Left ventricle myocardium inferior (tissue), 1 donor: ENCODE measurements around the gene CPEB1. TPM values are rescaled to one million over a fixed set of nuclear protein-coding genes. Genes with fewer than 3 reads are reported as not detected.

Experiments
- DNase-seq: peaks from one replicate; pipeline ENCODE4 v3.0.0-alpha.2; 2020
- H3K27ac ChIP-seq: fragments of 200-600 bp; replicated peaks from 2 replicates; pipeline ENCODE4 v1.8.0; 2021
- H3K27me3 ChIP-seq: fragments of 200-600 bp; 2 replicates; pipeline ENCODE4 v1.8.0; 2021; ENCODE audit warnings: low read depth
- H3K36me3 ChIP-seq: fragments of 200-600 bp; 2 replicates; pipeline ENCODE4 v1.8.0; 2021
- H3K4me1 ChIP-seq: fragments of 200-600 bp; 2 replicates; pipeline ENCODE4 v1.8.0; 2021
- H3K4me3 ChIP-seq: fragments of 200-600 bp; 2 replicates; pipeline ENCODE4 v1.8.0; 2021; ENCODE audit warnings: mild to moderate bottlenecking, moderate library complexity
- H3K9me3 ChIP-seq: fragments of 200-600 bp; replicated peaks from 2 replicates; pipeline ENCODE4 v1.8.0; 2021
- intact Hi-C: fragments of 100-400 bp; cut with micrococcal nuclease; formaldehyde crosslinking; loops from one replicate; pipeline ENCODE4 v1.11.0; 2022
- total RNA-seq: library from RNA; stranded (reverse); fragmentation: NEBNext Ultra II Directional; extraction: Animal tissue kit (Norgen Biotek cat#: 25700); gene quantifications from one replicate; pipeline ENCODE4 v1.2.1, GENCODE V29; 2021
- TF ChIP-seq, protein P1 (sequence below): fragments of 200-600 bp; IDR thresholded peaks from 2 replicates; pipeline ENCODE4 v1.8.0; 2021; ENCODE audit warnings: antibody characterized with exemption, mild to moderate bottlenecking, borderline replicate concordance
- donor health status: DM: no; HTN: yes; CAD: no; lungs with severe emphysema.

The CPEB1 gene
- total RNA-seq, 1 donor from 2014 or later = 1.6 TPM

DNA sequence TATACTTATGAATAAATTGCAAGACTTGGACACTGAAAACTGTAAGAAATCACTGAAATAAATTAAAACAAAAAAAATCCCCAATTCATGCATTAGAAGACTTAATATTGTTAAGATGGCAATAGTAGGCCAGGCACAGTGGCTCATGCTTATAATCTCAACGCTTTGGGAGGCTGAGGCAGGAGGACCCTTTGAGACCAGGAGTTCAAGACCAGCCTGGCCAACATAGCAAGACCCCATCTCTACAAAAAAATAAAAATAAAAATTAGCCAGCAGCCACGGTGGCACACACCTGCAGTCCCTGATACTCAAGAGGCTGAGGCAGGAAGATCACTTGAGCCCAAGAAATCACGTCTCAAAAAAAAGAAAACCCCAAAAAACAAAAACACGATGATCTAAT is 35.8 kb downstream of the CPEB1 start:
- intact Hi-C loops = no loop called here
- Histone ChIP-seq H3K27ac (no peak overlapping the region), H3K27me3 (no peaks in the 10 kb centered on the region), H3K36me3 (no peaks in the 10 kb centered on the region), H3K4me1 (no peaks in the 10 kb centered on the region), H3K9me3 (no peaks in the 10 kb centered on the region), H3K4me3 (no peak overlapping the region)
- TF ChIP-seq, protein P1, sequence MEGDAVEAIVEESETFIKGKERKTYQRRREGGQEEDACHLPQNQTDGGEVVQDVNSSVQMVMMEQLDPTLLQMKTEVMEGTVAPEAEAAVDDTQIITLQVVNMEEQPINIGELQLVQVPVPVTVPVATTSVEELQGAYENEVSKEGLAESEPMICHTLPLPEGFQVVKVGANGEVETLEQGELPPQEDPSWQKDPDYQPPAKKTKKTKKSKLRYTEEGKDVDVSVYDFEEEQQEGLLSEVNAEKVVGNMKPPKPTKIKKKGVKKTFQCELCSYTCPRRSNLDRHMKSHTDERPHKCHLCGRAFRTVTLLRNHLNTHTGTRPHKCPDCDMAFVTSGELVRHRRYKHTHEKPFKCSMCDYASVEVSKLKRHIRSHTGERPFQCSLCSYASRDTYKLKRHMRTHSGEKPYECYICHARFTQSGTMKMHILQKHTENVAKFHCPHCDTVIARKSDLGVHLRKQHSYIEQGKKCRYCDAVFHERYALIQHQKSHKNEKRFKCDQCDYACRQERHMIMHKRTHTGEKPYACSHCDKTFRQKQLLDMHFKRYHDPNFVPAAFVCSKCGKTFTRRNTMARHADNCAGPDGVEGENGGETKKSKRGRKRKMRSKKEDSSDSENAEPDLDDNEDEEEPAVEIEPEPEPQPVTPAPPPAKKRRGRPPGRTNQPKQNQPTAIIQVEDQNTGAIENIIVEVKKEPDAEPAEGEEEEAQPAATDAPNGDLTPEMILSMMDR = no peak
- no peak for DNase-seq

DNA sequence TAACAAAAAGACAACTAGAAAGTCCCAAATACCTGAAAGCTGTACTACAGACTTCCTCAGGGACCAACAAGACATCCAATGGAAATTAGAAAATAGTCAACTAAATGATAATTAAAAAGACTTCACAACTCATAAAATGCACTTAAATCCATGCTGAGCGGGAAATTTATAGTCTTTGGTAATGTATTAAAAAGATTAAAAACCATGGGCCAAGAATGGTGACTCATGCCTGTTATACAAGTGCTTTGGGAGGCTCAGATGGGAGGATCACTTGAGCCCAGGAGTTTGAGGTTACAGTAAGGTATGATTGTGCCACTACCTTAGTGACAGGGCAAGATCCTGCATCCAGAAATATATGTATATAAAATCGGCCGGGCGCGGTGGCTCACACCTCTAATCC is 45.0 kb downstream of the CPEB1 start:
- H3K9me3 ChIP-seq = no peaks in the 10 kb centered on the region
- no peaks in the 10 kb centered on the region for H3K4me1 ChIP-seq
- H3K4me3 ChIP-seq = no peak overlapping the region
- H3K27me3 ChIP-seq = peaks cover 21% of the 10 kb centered on the region
- H3K27ac ChIP-seq = no peak overlapping the region
- no peaks in the 10 kb centered on the region for H3K36me3 ChIP-seq
- TF ChIP-seq, protein P1 = no peak
- intact Hi-C loops = no loop called here
- DNase-seq = no peak

DNA sequence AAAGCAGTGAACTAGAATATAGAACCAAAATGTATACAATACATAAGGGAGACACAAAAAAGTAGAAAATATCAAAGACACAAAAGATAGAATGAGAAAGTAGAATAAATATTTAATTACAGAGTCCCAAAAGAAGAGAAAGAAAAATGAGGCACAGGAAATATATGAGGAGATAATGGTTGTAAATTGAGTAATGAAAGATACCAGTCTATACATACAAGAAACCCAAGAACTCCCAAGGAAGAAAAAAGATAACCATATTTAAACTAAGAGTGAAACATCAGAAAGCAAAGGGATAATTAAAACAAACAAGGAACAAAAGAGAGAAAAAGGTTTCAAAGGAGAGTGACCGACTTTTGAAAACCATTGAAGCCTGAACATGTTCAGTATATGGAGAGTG is 47.3 kb downstream of the CPEB1 start:
- Histone ChIP-seq H3K27me3 (peaks cover 21% of the 10 kb centered on the region), H3K36me3 (no peaks in the 10 kb centered on the region), H3K9me3 (no peaks in the 10 kb centered on the region), H3K4me3 (no peak overlapping the region), H3K4me1 (no peaks in the 10 kb centered on the region), H3K27ac (no peak overlapping the region)
- intact Hi-C loops = no loop called here
- no peak for DNase-seq
- TF ChIP-seq, protein P1 = no peak

DNA sequence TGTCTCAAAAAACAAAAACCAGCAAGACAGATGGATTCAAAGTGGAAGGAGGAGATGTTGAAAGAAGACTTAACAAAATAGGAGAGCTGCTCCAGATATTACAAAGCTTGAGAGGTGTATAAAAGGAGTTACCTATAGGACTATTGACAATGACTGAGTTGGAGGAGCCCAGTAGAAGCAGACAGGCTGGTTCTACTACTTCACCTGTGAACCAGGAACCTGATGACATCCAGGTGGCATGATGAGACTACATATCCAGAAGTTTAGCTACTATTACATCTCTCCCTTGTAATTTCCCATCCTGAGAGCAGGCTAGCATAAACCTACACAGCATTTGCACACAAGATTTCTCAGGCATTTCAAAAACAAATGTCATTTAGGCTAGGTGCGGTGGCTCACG is 49.3 kb downstream of the CPEB1 start:
- DNase-seq = no peak

DNA sequence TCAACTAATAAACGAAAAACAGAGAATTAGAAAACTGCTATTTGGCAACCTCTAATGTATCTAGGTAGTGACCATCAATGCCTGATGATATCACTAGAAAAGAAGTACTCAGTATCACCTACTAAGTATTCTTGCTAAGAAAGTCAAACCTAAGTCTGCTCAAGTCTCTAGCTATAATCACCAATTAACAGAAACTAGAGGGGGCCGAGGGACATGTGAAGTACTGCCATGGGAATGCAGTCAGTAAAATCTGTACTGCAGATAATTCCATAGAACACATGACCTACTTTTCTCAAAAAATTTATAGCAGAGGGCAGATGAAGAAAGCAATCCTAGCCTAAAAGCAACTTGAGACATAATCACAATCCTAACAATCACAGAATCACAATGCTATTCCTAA is 51.4 kb downstream of the CPEB1 start:
- Histone ChIP-seq H3K36me3 (no peaks in the 10 kb centered on the region), H3K27me3 (peaks cover 33% of the 10 kb centered on the region), H3K9me3 (no peaks in the 10 kb centered on the region), H3K4me3 (no peak overlapping the region), H3K4me1 (no peaks in the 10 kb centered on the region), H3K27ac (no peak overlapping the region)
- intact Hi-C loops = no loop called here
- no peak for DNase-seq
- TF ChIP-seq, protein P1 = no peak

More for the DNA sequence above, 49.3 kb downstream of the CPEB1 start:
- H3K4me1 ChIP-seq = no peaks in the 10 kb centered on the region
- H3K36me3 ChIP-seq = no peaks in the 10 kb centered on the region
- no peak overlapping the region for H3K27ac ChIP-seq
- H3K9me3 ChIP-seq = no peaks in the 10 kb centered on the region
- peaks cover 25% of the 10 kb centered on the region for H3K27me3 ChIP-seq
- intact Hi-C loops = no loop called here
- TF ChIP-seq, protein P1 = no peak
- no peak overlapping the region for H3K4me3 ChIP-seq

DNA sequence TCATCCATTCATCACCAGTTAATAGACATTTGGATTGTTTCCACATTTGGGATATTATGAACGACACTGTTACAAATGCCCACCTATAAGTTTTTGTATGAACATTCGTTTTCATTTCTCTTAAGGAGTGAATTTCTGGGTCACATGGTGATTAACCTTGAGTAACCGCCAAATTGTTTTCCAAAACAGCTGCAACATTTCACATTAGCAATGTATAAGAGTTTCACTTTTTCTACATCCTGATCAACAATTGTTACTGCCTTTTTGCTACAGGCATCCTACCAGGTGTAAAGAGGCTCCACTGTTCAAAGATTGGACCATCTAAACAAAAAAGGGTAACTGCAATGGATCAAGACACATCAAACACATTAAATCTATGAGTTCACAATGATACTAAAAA is 52.0 kb downstream of the CPEB1 start:
- Histone ChIP-seq H3K36me3 (no peaks in the 10 kb centered on the region), H3K27me3 (peaks cover 33% of the 10 kb centered on the region), H3K9me3 (no peaks in the 10 kb centered on the region), H3K27ac (no peak overlapping the region), H3K4me1 (no peaks in the 10 kb centered on the region), H3K4me3 (no peak overlapping the region)
- TF ChIP-seq, protein P1 = no peak
- intact Hi-C loops = no loop called here
- DNase-seq = no peak
